HepG2 (cell line): ENCODE data around the gene PPAN. TPM values are rescaled to one million over a fixed set of nuclear protein-coding genes. Genes with fewer than 3 reads are reported as not detected.

Experiments used
- DNMT3B ChIP-seq: conservative IDR thresholded peaks from 2 replicates; pipeline ENCODE4 v1.6.1; 2016; ENCODE audit warnings: missing biosample characterization, control low read depth
- FOSL1 ChIP-seq: sonication (generic); formaldehyde crosslinking; IDR thresholded peaks from 2 replicates; pipeline ENCODE4 v1.9.0; 2021; ENCODE audit warnings: missing genetic modification reagents, borderline replicate concordance
- MYNN ChIP-seq: sonication (generic); formaldehyde crosslinking; IDR thresholded peaks from 2 replicates; pipeline ENCODE4 v1.4.0; 2020; ENCODE audit warnings: mild to moderate bottlenecking, low read depth, missing genetic modification reagents
- ZBTB8A ChIP-seq: sonication (generic); formaldehyde crosslinking; IDR thresholded peaks from 2 replicates; pipeline ENCODE4 v1.4.0; 2020; ENCODE audit warnings: mild to moderate bottlenecking, low read depth, missing genetic modification reagents, borderline replicate concordance
- ZFP62 ChIP-seq: sonication (generic); formaldehyde crosslinking; IDR thresholded peaks from 2 replicates; pipeline ENCODE4 v1.4.0; 2020; ENCODE audit warnings: missing genetic modification reagents
- ZFX ChIP-seq: sonication (generic); formaldehyde crosslinking; IDR thresholded peaks from 2 replicates; pipeline ENCODE4 v1.4.0; 2020; ENCODE audit warnings: mild to moderate bottlenecking, low read depth, missing genetic modification reagents, moderate library complexity
- ZNF124 ChIP-seq: sonication (generic); formaldehyde crosslinking; IDR thresholded peaks from 2 replicates; pipeline ENCODE4 v1.4.0; 2020; ENCODE audit warnings: missing genetic modification reagents
- ZNF230 ChIP-seq: sonication (generic); formaldehyde crosslinking; IDR thresholded peaks from 2 replicates; pipeline ENCODE4 v1.4.0; 2020; ENCODE audit warnings: mild to moderate bottlenecking, missing genetic modification reagents
- ZNF235 ChIP-seq: sonication (generic); formaldehyde crosslinking; IDR thresholded peaks from 2 replicates; pipeline ENCODE4 v1.8.1; 2023; ENCODE audit warnings: mild to moderate bottlenecking, missing genetic modification reagents, borderline replicate concordance
- ZNF33A ChIP-seq: sonication (generic); formaldehyde crosslinking; IDR thresholded peaks from 2 replicates; pipeline ENCODE4 v1.5.1; 2020; ENCODE audit warnings: missing genetic modification reagents, mild to moderate bottlenecking, moderate library complexity, borderline replicate concordance
- ZNF496 ChIP-seq: sonication (generic); formaldehyde crosslinking; IDR thresholded peaks from 2 replicates; pipeline ENCODE4 v1.8.1; 2023; ENCODE audit warnings: mild to moderate bottlenecking, moderate library complexity, missing genetic modification reagents; ENCODE audit not compliant: insufficient replicate concordance
- ZNF883 ChIP-seq: sonication (generic); formaldehyde crosslinking; IDR thresholded peaks from 2 replicates; pipeline ENCODE4 v1.5.1; 2020; ENCODE audit warnings: mild to moderate bottlenecking, missing genetic modification reagents; ENCODE audit errors: not compliant biosample characterization
- polyA plus RNA-seq, 8 experiments: library from polyadenylated mRNA; depleted of rRNA in 3 of 8; stranded (reverse) in 7 of 8; unstranded in 1 of 8; fragments of >200 nt; fragmentation: Illumina TruSeq in 4 of 8; extraction: Trizol in 4 of 8; gene quantifications; 2 replicates each; pipeline versions ENCODE4 v1.2.1 to v1.2.3, GENCODE V29; 2011 to 2016; ENCODE audit warnings: low read depth in 4 of 8, missing spikeins in 1 of 8, mixed read lengths in 1 of 8; ENCODE audit not compliant: insufficient read depth in 1 of 8
- total RNA-seq, 5 experiments: library from RNA; depleted of rRNA; stranded (reverse); fragments of >200 nt; fragmentation: Illumina TruSeq; extraction: Trizol; gene quantifications; 2 replicates each; pipeline ENCODE4 v1.2.3, GENCODE V29; 2016; ENCODE audit warnings: low read depth in 1 of 5
- TF ChIP-seq, protein P1 (sequence below), 2 experiments: sonication (generic) in 1 of 2; formaldehyde crosslinking in 1 of 2; IDR thresholded peaks; 2 replicates each; pipeline versions ENCODE4 v1.4.0 to v1.6.1; 2016 to 2020; ENCODE audit warnings: borderline replicate concordance in 1 of 2, low read depth in 1 of 2, mild to moderate bottlenecking in 1 of 2, missing genetic modification reagents in 1 of 2
- TF ChIP-seq, protein P2 (sequence below): sonication (generic); formaldehyde crosslinking; IDR thresholded peaks from 2 replicates; pipeline ENCODE4 v1.5.1; 2020; ENCODE audit warnings: mild to moderate bottlenecking, missing genetic modification reagents, borderline replicate concordance
- TF ChIP-seq, protein P3 (sequence below): sonication (generic); formaldehyde crosslinking; conservative IDR thresholded peaks from 2 replicates; pipeline ENCODE4 v1.8.0; 2022; ENCODE audit warnings: low read depth, missing genetic modification reagents
- TF ChIP-seq, protein P4 (sequence below): sonication (generic); formaldehyde crosslinking; IDR thresholded peaks from 2 replicates; pipeline ENCODE4 v1.4.0; 2020; ENCODE audit warnings: missing genetic modification reagents

Gene PPAN
- total and polyA plus RNA-seq, 2 of the 13 experiments (the other 11 are each of a cell fraction or from before 2014, with no cell fraction given): 36.2 to 41.9 TPM

DNA sequence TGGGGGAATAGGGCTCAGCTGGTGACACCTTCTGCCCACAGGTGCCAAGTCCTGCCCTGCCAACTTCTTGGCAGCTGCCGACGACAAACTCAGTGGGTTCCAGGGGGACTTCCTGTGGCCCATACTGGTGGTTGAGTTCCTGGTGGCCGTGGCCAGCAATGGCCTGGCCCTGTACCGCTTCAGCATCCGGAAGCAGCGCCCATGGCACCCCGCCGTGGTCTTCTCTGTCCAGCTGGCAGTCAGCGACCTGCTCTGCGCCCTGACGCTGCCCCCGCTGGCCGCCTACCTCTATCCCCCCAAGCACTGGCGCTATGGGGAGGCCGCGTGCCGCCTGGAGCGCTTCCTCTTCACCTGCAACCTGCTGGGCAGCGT lies 7.4 kb downstream of the PPAN start (continued):
- TF ChIP-seq, protein P1, sequence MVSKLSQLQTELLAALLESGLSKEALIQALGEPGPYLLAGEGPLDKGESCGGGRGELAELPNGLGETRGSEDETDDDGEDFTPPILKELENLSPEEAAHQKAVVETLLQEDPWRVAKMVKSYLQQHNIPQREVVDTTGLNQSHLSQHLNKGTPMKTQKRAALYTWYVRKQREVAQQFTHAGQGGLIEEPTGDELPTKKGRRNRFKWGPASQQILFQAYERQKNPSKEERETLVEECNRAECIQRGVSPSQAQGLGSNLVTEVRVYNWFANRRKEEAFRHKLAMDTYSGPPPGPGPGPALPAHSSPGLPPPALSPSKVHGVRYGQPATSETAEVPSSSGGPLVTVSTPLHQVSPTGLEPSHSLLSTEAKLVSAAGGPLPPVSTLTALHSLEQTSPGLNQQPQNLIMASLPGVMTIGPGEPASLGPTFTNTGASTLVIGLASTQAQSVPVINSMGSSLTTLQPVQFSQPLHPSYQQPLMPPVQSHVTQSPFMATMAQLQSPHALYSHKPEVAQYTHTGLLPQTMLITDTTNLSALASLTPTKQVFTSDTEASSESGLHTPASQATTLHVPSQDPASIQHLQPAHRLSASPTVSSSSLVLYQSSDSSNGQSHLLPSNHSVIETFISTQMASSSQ (IDR thresholded peaks at IDR 0.05; ENCODE audit: low read depth): no peak
- TF ChIP-seq, protein P1 (CRISPR knock-in tag; IDR thresholded peaks at IDR 0.05; ENCODE audit: borderline replicate concordance): 0 out of 2 replicates have a peak, but pooled peaks have one; percentile 4
- TF ChIP-seq, protein P2, sequence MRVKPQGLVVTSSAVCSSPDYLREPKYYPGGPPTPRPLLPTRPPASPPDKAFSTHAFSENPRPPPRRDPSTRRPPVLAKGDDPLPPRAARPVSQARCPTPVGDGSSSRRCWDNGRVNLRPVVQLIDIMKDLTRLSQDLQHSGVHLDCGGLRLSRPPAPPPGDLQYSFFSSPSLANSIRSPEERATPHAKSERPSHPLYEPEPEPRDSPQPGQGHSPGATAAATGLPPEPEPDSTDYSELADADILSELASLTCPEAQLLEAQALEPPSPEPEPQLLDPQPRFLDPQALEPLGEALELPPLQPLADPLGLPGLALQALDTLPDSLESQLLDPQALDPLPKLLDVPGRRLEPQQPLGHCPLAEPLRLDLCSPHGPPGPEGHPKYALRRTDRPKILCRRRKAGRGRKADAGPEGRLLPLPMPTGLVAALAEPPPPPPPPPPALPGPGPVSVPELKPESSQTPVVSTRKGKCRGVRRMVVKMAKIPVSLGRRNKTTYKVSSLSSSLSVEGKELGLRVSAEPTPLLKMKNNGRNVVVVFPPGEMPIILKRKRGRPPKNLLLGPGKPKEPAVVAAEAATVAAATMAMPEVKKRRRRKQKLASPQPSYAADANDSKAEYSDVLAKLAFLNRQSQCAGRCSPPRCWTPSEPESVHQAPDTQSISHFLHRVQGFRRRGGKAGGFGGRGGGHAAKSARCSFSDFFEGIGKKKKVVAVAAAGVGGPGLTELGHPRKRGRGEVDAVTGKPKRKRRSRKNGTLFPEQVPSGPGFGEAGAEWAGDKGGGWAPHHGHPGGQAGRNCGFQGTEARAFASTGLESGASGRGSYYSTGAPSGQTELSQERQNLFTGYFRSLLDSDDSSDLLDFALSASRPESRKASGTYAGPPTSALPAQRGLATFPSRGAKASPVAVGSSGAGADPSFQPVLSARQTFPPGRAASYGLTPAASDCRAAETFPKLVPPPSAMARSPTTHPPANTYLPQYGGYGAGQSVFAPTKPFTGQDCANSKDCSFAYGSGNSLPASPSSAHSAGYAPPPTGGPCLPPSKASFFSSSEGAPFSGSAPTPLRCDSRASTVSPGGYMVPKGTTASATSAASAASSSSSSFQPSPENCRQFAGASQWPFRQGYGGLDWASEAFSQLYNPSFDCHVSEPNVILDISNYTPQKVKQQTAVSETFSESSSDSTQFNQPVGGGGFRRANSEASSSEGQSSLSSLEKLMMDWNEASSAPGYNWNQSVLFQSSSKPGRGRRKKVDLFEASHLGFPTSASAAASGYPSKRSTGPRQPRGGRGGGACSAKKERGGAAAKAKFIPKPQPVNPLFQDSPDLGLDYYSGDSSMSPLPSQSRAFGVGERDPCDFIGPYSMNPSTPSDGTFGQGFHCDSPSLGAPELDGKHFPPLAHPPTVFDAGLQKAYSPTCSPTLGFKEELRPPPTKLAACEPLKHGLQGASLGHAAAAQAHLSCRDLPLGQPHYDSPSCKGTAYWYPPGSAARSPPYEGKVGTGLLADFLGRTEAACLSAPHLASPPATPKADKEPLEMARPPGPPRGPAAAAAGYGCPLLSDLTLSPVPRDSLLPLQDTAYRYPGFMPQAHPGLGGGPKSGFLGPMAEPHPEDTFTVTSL (CRISPR knock-in tag): no peak
- TF ChIP-seq, protein P3, sequence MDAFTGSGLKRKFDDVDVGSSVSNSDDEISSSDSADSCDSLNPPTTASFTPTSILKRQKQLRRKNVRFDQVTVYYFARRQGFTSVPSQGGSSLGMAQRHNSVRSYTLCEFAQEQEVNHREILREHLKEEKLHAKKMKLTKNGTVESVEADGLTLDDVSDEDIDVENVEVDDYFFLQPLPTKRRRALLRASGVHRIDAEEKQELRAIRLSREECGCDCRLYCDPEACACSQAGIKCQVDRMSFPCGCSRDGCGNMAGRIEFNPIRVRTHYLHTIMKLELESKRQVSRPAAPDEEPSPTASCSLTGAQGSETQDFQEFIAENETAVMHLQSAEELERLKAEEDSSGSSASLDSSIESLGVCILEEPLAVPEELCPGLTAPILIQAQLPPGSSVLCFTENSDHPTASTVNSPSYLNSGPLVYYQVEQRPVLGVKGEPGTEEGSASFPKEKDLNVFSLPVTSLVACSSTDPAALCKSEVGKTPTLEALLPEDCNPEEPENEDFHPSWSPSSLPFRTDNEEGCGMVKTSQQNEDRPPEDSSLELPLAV (CRISPR knock-in tag): no peak
- TF ChIP-seq ZFX (CRISPR knock-in tag) (no peak), DNMT3B (no peak), MYNN (CRISPR knock-in tag) (no peak), ZNF33A (CRISPR knock-in tag) (no peak), ZNF230 (CRISPR knock-in tag) (0 out of 2 replicates have a peak, but pooled peaks have one; percentile 33), ZNF496 (CRISPR knock-in tag) (no peak), ZFP62 (CRISPR knock-in tag) (no peak), ZNF883 (no peak), ZBTB8A (CRISPR knock-in tag) (no peak), FOSL1 (CRISPR knock-in tag) (no peak), ZNF235 (CRISPR knock-in tag) (no peak), ZNF124 (CRISPR knock-in tag) (no peak)
- TF ChIP-seq, protein P4, sequence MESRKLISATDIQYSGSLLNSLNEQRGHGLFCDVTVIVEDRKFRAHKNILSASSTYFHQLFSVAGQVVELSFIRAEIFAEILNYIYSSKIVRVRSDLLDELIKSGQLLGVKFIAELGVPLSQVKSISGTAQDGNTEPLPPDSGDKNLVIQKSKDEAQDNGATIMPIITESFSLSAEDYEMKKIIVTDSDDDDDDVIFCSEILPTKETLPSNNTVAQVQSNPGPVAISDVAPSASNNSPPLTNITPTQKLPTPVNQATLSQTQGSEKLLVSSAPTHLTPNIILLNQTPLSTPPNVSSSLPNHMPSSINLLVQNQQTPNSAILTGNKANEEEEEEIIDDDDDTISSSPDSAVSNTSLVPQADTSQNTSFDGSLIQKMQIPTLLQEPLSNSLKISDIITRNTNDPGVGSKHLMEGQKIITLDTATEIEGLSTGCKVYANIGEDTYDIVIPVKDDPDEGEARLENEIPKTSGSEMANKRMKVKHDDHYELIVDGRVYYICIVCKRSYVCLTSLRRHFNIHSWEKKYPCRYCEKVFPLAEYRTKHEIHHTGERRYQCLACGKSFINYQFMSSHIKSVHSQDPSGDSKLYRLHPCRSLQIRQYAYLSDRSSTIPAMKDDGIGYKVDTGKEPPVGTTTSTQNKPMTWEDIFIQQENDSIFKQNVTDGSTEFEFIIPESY (CRISPR knock-in tag): peak; percentile 97
